HEK293T (cell line): ENCODE data around the gene CHSY3.

Source experiments
- ARNT ChIP-seq: fragments of 450-650 bp; IDR thresholded peaks from 2 replicates; pipeline ENCODE4 v1.6.1; 2017; ENCODE audit warnings: mild to moderate bottlenecking
- BHLHE40 ChIP-seq: fragments of 450-650 bp; IDR thresholded peaks from 2 replicates; pipeline ENCODE4 v1.6.1; 2016; ENCODE audit warnings: mild to moderate bottlenecking, moderate library complexity, borderline replicate concordance
- ELF4 ChIP-seq: fragments of 450-650 bp; IDR thresholded peaks from 2 replicates; pipeline ENCODE4 v1.6.1; 2017; ENCODE audit warnings: antibody characterized with exemption
- FOXA1 ChIP-seq: fragments of 450-650 bp; IDR thresholded peaks from 2 replicates; pipeline ENCODE4 v1.6.1; 2016; ENCODE audit warnings: mild to moderate bottlenecking
- FOXK2 ChIP-seq: fragments of 450-650 bp; IDR thresholded peaks from 2 replicates; pipeline ENCODE4 v1.6.1; 2016; ENCODE audit warnings: mild to moderate bottlenecking
- FOXM1 ChIP-seq: fragments of 450-650 bp; IDR thresholded peaks from 2 replicates; pipeline ENCODE4 v1.6.1; 2017; ENCODE audit warnings: mild to moderate bottlenecking, borderline replicate concordance
- HDGF ChIP-seq: fragments of 450-650 bp; IDR thresholded peaks from 2 replicates; pipeline ENCODE4 v1.6.1; 2017; ENCODE audit warnings: antibody characterized with exemption, borderline replicate concordance
- L3MBTL2 ChIP-seq: fragments of 450-650 bp; conservative IDR thresholded peaks from 2 replicates; pipeline ENCODE4 v1.6.1; 2016; ENCODE audit warnings: mild to moderate bottlenecking
- LEF1 ChIP-seq: fragments of 450-650 bp; IDR thresholded peaks from 2 replicates; pipeline ENCODE4 v1.6.1; 2017; ENCODE audit warnings: mild to moderate bottlenecking, borderline replicate concordance
- NFRKB ChIP-seq: fragments of 450-650 bp; IDR thresholded peaks from 2 replicates; pipeline ENCODE4 v1.6.1; 2016; ENCODE audit warnings: mild to moderate bottlenecking, moderate library complexity
- SP1 ChIP-seq: fragments of 450-650 bp; IDR thresholded peaks from 2 replicates; pipeline ENCODE4 v1.6.1; 2017
- SUZ12 ChIP-seq: fragments of 450-650 bp; IDR thresholded peaks from 2 replicates; pipeline ENCODE4 v1.6.1; 2016; ENCODE audit warnings: mild to moderate bottlenecking
- TARDBP ChIP-seq: fragments of 450-650 bp; IDR thresholded peaks from 2 replicates; pipeline ENCODE4 v1.6.1; 2016

DNA sequence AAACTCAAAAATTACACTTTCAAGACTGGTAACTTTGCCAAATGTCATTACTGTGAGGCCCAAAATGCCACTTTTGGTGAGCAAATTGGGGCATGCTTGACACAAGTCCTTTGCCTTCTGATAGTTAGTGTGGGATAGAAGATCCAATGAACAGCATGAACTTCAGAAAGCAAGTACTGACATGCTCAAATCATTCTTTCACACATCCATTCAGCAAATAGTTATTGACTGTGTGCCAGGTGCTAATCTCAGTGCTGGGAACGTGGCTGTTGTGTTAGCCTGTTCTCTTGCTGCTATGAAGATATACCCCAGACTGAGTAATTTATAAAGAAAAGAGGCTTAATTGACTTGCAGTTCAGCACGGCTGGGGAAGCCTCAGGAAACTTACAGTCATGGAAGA is 247.0 kb downstream of the CHSY3 start:
- no peak for TF ChIP-seq SP1
- TF ChIP-seq FOXK2: no peak
- TF ChIP-seq NFRKB: no peak
- TF ChIP-seq ELF4: no peak
- no peak for TF ChIP-seq FOXM1
- TF ChIP-seq ARNT: no peak
- no peak for TF ChIP-seq BHLHE40
- no peak for TF ChIP-seq TARDBP
- TF ChIP-seq HDGF: no peak
- no peak for TF ChIP-seq L3MBTL2
- TF ChIP-seq LEF1: no peak
- no peak for TF ChIP-seq SUZ12
- no peak for TF ChIP-seq FOXA1
